ENCODE data around the gene MRPS2.

MRPS2 gene

DNA sequence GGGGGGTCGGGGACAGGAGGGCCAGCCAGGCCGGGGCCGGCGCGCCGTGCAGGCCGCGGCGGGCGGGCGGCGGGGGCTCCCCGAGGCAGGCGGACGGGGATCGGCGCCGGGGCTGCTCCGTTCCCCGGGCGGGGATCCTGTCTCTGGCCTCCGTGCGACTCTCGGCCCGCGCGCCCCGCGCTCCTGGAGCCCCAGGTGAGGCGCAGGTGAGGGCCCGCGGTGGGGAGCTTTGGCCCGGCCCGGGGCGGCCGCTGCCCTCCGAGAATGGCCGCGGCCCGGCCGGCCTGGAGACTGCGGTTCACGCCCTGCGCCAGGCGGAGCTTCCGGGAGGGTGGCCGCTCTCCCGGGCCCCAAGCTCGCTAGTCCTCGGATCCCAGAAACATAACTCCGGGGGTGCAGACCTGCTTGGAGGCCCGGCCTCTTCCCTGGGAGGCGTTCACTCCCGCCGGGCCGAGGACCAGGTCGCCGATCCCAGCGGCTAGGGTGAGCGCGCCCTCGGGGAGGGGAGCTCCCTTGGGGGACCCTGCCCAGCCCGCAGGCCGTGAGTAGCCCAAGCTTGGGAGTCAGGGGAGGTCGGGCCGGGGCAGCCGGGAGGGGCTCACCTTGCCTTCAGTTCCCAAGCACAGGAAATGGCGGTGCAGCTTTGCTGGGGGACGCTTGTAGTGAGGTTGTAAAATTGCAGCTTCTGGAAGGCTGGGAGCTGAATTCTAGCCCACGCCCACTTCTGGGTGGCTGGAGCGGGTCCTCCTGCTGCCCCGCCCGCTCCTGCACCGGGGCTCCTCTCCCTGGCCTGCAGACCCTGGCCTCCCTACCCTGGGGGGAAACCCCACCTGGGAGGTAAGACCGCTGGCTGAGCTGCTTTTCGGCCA is 20.2 kb upstream of the MRPS2 start:
- Histone ChIP-seq H3K4me1 (ENCODE audit: control insufficient read depth, insufficient read depth, low read length) (peaks cover 5% of the 10 kb centered on the region), H3K4me3 (ENCODE audit: insufficient read depth, low read depth, low read length) (peak overlapping the region; percentile 75), H3K27ac (ENCODE audit: insufficient read depth, low read depth, low read length, poor library complexity, severe bottlenecking) (no peak overlapping the region), H3K36me3 (ENCODE audit: control insufficient read depth, insufficient read depth, low read length) (peaks cover 14% of the 10 kb centered on the region), H3K27me3 (ENCODE audit: control insufficient read depth, insufficient read depth, low read length, poor library complexity, severe bottlenecking) (no peaks in the 10 kb centered on the region), H3K9me3 (ENCODE audit: control insufficient read depth, low read length) (no peaks in the 10 kb centered on the region)
- 1% methylated on average over 76 of the region's 76 CpGs for WGBS, 2 experiments

DNA sequence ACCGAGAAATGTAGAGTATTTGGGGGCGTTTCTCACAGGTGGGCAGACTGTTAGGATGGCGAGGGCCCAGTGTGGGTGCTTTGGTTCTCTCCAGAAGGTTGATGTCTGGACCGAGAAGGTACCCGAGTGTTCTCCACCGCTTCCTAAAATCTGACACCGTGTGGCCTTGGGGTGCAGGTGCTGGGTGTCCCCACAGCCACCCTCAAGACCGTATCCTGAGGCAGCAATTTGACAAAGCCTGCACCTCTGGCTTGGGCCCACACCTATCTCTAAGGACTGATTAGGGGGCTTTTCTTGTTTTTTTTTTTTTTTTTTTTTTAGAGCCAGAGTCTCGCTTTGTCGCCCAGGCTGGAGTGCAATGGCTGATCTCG is 19.6 kb upstream of the MRPS2 start:
- Histone ChIP-seq H3K4me3 (ENCODE audit: insufficient read depth, low read depth, low read length) (peak overlapping the region; percentile 75), H3K4me1 (ENCODE audit: control insufficient read depth, insufficient read depth, low read length) (peaks cover 5% of the 10 kb centered on the region), H3K9me3 (ENCODE audit: control insufficient read depth, low read length) (no peaks in the 10 kb centered on the region), H3K27ac (ENCODE audit: insufficient read depth, low read depth, low read length, poor library complexity, severe bottlenecking) (no peak overlapping the region), H3K27me3 (ENCODE audit: control insufficient read depth, insufficient read depth, low read length, poor library complexity, severe bottlenecking) (no peaks in the 10 kb centered on the region), H3K36me3 (ENCODE audit: control insufficient read depth, insufficient read depth, low read length) (peaks cover 20% of the 10 kb centered on the region)
- WGBS, 2 experiments, result 45 to 46% methylated on average over 11 of the region's 11 CpGs

DNA sequence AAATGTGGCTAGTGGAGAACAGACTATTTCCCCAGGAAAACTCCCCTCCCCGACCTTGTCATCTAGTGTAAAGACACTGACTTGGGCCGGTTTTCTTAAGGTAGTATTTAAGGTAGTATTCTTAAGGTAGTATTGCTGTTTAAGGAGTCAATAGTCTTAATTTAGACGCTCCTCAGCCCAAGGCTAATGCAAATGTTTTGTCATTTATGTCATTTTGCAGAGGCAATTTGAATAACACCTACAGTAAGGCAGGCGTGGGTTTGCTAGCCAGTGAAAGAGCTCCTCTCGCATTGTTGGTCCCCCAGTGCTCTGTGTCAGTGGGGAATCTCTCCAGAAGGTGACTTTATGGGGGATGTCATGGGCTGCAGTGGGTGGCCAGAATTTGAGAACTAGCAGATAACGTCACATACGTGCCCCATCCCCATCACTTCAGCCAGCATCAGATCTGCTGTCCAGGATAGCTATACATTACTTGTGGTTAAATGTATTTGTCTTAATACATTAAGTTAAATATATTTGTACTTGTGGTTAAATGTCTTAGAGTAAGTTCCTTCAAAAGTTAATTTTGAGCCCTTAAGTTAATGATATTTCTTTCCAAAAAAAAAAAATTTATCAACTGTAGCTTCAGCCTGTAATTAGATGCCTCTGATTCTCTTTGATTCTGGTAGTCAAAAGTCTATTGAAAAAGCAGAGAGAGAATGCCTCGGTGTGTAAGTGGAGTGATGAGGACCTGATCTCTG is 18.3 kb upstream of the MRPS2 start:
- H3K4me1 ChIP-seq (ENCODE audit: control insufficient read depth, insufficient read depth, low read length), result peaks cover 5% of the 10 kb centered on the region
- WGBS, 2 experiments, result 87 to 89% methylated on average over 8 of the region's 8 CpGs
- no peaks in the 10 kb centered on the region for H3K9me3 ChIP-seq (ENCODE audit: control insufficient read depth, low read length)
- H3K27ac ChIP-seq (ENCODE audit: insufficient read depth, low read depth, low read length, poor library complexity, severe bottlenecking), result no peak overlapping the region
- H3K4me3 ChIP-seq (ENCODE audit: insufficient read depth, low read depth, low read length), result no peak overlapping the region
- H3K36me3 ChIP-seq (ENCODE audit: control insufficient read depth, insufficient read depth, low read length), result peaks cover 32% of the 10 kb centered on the region
- no peaks in the 10 kb centered on the region for H3K27me3 ChIP-seq (ENCODE audit: control insufficient read depth, insufficient read depth, low read length, poor library complexity, severe bottlenecking)

DNA sequence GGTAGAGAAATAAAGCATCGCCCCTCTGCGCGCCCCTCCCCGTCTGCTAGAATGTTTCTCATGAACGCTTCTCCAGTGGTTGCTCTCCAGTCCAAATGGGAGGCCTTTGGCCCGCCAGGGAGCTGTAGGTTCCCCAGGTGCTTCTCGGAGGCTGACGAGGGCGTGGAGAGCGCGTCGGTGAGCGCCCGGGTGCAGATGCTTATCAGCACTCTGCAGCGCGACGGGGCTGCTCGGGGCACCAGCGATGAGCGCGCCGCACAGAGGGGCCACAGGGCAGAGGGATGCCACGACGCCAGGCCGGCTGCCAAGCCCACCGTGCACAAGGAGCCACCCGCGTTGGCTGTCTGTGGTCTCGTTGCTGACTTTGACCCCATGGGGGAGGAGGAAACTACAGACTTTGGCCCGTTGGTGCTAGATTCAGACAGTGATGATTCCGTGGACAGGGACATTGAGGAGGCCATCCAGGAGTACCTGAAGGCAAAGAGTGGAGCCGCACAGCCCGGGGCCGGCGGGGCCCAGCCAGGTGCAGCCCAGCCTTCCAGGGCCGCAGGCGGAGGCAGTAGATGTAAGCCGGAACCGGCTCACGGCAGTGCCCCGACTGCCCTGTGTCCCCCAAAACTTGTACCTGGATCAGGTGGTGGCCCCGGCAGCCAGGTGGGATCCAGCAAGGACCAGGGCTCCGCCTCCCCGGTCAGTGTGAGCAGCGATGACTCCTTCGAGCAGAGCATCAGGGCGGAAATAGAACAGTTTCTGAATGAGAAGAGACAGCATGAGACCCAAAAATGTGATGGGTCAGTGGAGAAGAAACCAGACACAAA is 15.8 kb upstream of the MRPS2 start:
- peaks cover 43% of the 10 kb centered on the region for H3K36me3 ChIP-seq (ENCODE audit: control insufficient read depth, insufficient read depth, low read length)

DNA sequence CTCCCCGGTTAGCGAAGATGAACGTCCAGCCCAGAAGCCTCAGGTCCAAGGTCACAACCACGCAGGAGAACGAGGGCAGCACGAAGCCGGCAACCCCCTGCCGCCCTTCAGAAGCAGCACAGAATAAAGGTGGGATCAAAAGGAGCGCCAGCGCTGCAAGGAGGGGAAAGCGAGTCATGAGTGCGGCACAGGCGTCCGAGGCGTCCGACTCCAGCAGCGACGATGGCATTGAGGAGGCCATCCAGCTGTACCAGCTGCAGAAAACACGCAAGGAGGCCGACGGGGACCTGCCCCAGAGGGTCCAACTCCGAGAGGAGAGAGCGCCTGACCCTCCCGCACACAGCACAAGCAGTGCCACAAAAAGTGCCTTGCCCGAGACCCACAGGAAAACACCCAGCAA is 15.1 kb upstream of the MRPS2 start:
- WGBS, 2 experiments, result 96 to 97% methylated on average over 25 of the region's 25 CpGs
- Histone ChIP-seq H3K4me3 (ENCODE audit: insufficient read depth, low read depth, low read length) (no peak overlapping the region), H3K4me1 (ENCODE audit: control insufficient read depth, insufficient read depth, low read length) (peaks cover 10% of the 10 kb centered on the region), H3K27me3 (ENCODE audit: control insufficient read depth, insufficient read depth, low read length, poor library complexity, severe bottlenecking) (no peaks in the 10 kb centered on the region), H3K27ac (ENCODE audit: insufficient read depth, low read depth, low read length, poor library complexity, severe bottlenecking) (no peak overlapping the region), H3K36me3 (ENCODE audit: control insufficient read depth, insufficient read depth, low read length) (peaks cover 43% of the 10 kb centered on the region), H3K9me3 (ENCODE audit: control insufficient read depth, low read length) (no peaks in the 10 kb centered on the region)

More for the DNA sequence above, 15.8 kb upstream of the MRPS2 start:
- WGBS, 2 experiments, result 96 to 97% methylated on average over 47 of the region's 47 CpGs
- Histone ChIP-seq H3K4me1 (ENCODE audit: control insufficient read depth, insufficient read depth, low read length) (peaks cover 5% of the 10 kb centered on the region), H3K4me3 (ENCODE audit: insufficient read depth, low read depth, low read length) (no peak overlapping the region), H3K27ac (ENCODE audit: insufficient read depth, low read depth, low read length, poor library complexity, severe bottlenecking) (no peak overlapping the region), H3K9me3 (ENCODE audit: control insufficient read depth, low read length) (no peaks in the 10 kb centered on the region), H3K27me3 (ENCODE audit: control insufficient read depth, insufficient read depth, low read length, poor library complexity, severe bottlenecking) (no peaks in the 10 kb centered on the region)

DNA sequence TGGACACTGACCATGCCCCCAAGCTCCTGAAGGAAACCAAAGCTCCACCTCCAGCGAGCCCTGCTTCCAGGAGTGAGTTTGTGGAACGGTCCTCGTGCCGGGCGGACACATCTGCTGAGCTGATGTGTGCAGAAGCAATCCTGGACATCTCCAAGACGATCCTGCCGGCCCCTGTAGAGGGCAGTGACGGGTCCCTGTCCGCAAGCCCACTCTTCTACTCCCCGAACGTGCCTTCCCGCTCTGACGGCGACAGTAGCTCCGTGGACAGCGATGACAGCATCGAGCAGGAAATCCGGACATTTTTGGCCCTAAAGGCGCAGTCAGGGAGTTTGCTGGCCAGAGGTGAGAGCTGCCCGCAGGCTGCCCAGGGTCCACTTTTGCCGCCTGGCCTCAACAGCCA is 14.7 kb upstream of the MRPS2 start:
- Histone ChIP-seq H3K27ac (ENCODE audit: insufficient read depth, low read depth, low read length, poor library complexity, severe bottlenecking) (no peak overlapping the region), H3K36me3 (ENCODE audit: control insufficient read depth, insufficient read depth, low read length) (peaks cover 43% of the 10 kb centered on the region), H3K9me3 (ENCODE audit: control insufficient read depth, low read length) (no peaks in the 10 kb centered on the region), H3K4me3 (ENCODE audit: insufficient read depth, low read depth, low read length) (no peak overlapping the region), H3K4me1 (ENCODE audit: control insufficient read depth, insufficient read depth, low read length) (peaks cover 9% of the 10 kb centered on the region), H3K27me3 (ENCODE audit: control insufficient read depth, insufficient read depth, low read length, poor library complexity, severe bottlenecking) (no peaks in the 10 kb centered on the region)
- 93 to 94% methylated on average over 21 of the region's 21 CpGs for WGBS, 2 experiments

DNA sequence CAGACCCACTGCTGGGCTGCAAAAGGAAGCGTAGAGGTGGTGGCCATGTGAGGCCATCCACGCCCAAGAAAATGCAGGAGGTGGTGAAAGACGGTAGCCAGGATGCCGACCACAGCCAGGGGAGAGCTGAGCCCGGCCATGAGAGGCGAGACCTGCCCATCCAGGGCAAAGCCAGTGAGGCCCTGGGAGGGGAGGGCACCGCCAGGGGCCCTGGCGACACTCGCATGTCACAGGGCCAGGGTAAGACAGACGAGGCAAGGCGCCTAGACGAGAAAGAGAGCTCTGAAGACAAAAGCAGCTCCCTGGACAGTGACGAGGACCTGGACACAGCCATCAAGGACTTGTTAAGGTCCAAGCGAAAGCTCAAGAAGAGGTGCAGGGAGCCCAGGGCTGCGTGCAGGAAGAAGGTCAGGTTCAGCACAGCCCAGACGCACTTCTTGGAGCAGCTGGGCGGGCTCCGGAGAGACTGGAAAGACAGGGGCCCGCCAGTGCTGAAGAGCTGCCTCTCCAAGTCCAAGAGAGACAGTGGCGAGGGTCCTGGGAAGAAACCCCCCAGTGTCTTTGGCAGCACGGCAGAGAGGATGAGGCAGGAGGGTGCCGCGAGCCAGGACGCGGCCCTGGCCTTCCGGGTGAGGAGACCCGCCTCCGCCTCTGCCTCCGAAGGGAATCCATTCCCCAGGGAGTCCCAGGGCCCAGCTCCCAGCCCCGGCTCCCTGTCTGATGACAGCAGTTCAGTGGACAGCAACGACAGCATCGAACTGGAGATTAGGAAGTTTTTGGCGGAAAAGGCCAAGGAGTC is 14.0 kb upstream of the MRPS2 start:
- H3K27me3 ChIP-seq (ENCODE audit: control insufficient read depth, insufficient read depth, low read length, poor library complexity, severe bottlenecking), result no peaks in the 10 kb centered on the region
- H3K9me3 ChIP-seq (ENCODE audit: control insufficient read depth, low read length), result no peaks in the 10 kb centered on the region
- H3K27ac ChIP-seq (ENCODE audit: insufficient read depth, low read depth, low read length, poor library complexity, severe bottlenecking), result no peak overlapping the region
- WGBS, 2 experiments, result 95 to 96% methylated on average over 33 of the region's 33 CpGs
- peaks cover 43% of the 10 kb centered on the region for H3K36me3 ChIP-seq (ENCODE audit: control insufficient read depth, insufficient read depth, low read length)
- H3K4me3 ChIP-seq (ENCODE audit: insufficient read depth, low read depth, low read length), result no peak overlapping the region
- H3K4me1 ChIP-seq (ENCODE audit: control insufficient read depth, insufficient read depth, low read length), result peaks cover 6% of the 10 kb centered on the region

DNA sequence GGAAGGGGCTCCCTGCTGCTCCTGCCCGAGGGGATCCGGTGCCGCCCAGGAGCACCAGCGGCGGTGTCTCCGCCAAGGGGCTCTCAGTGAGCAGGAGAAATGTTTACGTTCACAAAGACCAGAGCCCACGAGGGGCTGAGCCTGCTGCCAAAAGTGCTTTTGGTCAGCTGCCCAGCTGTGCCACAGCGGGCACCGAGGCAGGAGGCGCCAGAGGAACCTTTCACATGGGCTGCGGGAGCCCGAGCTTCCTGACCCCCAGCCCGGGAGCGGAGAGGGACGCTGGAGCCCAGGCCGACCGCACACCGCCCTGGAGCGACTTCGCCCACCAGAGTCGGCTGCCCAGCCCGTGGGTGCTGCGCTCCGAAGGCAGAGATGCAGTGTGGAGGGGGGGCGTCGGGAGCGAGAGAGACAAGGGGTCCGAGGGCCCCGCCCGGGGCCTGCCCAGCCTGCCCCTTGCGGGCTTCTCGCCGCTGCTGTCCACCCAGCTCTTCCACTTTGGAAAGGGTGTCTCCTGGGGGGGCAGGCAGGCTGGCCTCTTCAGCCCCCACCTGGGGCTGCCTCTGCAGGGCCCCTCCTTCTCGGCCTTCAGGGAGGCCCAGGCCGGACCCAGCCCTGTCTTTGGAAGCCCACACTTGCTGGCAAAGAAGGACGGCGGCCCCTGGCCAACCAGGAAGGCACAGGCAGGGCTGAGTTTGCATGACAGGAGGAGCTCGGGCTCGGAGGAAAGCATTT is 13.0 kb upstream of the MRPS2 start:
- H3K27ac ChIP-seq (ENCODE audit: insufficient read depth, low read depth, low read length, poor library complexity, severe bottlenecking), result no peak overlapping the region
- H3K9me3 ChIP-seq (ENCODE audit: control insufficient read depth, low read length), result no peaks in the 10 kb centered on the region
- H3K27me3 ChIP-seq (ENCODE audit: control insufficient read depth, insufficient read depth, low read length, poor library complexity, severe bottlenecking), result no peaks in the 10 kb centered on the region
- H3K4me1 ChIP-seq (ENCODE audit: control insufficient read depth, insufficient read depth, low read length), result peaks cover 6% of the 10 kb centered on the region
- no peak overlapping the region for H3K4me3 ChIP-seq (ENCODE audit: insufficient read depth, low read depth, low read length)
- H3K36me3 ChIP-seq (ENCODE audit: control insufficient read depth, insufficient read depth, low read length), result peaks cover 43% of the 10 kb centered on the region
- 96 to 97% methylated on average over 40 of the region's 40 CpGs for WGBS, 2 experiments

DNA sequence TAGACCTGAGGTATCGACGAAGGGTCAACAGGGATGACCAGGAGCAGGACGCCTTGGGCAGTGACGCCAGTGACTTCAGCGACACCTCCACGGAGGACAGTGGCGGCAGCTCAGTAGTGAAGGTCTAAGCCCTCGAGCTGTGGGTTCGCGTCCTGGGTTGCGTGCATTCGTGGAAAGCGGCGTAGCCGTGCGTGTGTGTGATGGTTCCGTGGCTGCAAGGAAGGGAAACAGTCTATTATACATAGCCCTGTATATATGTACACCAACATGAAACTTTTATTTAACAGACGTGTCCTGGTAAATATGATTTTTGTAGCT is 12.5 kb upstream of the MRPS2 start:
- 96 to 97% methylated on average over 15 to 18 of the region's 18 CpGs for WGBS, 2 experiments
- peaks cover 6% of the 10 kb centered on the region for H3K4me1 ChIP-seq (ENCODE audit: control insufficient read depth, insufficient read depth, low read length)
- no peaks in the 10 kb centered on the region for H3K27me3 ChIP-seq (ENCODE audit: control insufficient read depth, insufficient read depth, low read length, poor library complexity, severe bottlenecking)
- no peaks in the 10 kb centered on the region for H3K9me3 ChIP-seq (ENCODE audit: control insufficient read depth, low read length)
- no peak overlapping the region for H3K27ac ChIP-seq (ENCODE audit: insufficient read depth, low read depth, low read length, poor library complexity, severe bottlenecking)
- peaks cover 43% of the 10 kb centered on the region for H3K36me3 ChIP-seq (ENCODE audit: control insufficient read depth, insufficient read depth, low read length)
- no peak overlapping the region for H3K4me3 ChIP-seq (ENCODE audit: insufficient read depth, low read depth, low read length)

Data from ectodermal cell (in vitro differentiated cells).